Thyroid gland (tissue), 4 donors: ENCODE data around the gene GAS2.

ENCODE experiments used
- POLR2A ChIP-seq, 2 donors: fragments of 450-650 bp; IDR thresholded peaks; one replicate each; pipeline ENCODE4 v1.6.1; 2017; ENCODE audit warnings: antibody characterized with exemption in 2 of 2, mild to moderate bottlenecking in 2 of 2, moderate library complexity in 1 of 2
- TF ChIP-seq, protein P1 (sequence below), 6 experiments: fragments of 200-600 bp in 3 of 6; fragments of 450-650 bp in 3 of 6; sonication (generic) in 3 of 6; IDR thresholded peaks; one replicate each; pipeline ENCODE4 v1.5.1; 2016 to 2019; ENCODE audit warnings: antibody characterized with exemption in 6 of 6, mild to moderate bottlenecking in 2 of 6, inconsistent platforms in 1 of 6, moderate library complexity in 1 of 6

DNA sequence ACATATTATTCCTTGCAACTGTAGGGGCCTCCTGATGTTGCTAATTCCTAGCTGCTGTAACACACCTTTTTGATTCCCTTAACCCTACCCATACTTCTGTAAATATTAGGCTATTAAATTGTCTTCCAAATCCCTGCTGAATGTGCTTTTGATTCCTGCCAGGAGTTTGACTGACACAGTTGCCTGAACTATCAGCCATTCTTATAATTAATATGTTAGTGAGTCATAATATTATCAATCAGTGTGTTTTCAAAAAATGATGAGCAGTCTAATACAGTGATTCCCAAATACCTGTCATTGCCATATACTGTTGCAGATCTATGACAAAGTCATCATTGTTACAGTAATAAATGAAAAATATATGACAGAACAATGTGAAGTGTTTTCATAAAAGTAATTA, 24.9 kb upstream of the GAS2 start:
- TF ChIP-seq POLR2A (IDR thresholded peaks at IDR 0.05): no peak
- TF ChIP-seq, protein P1, sequence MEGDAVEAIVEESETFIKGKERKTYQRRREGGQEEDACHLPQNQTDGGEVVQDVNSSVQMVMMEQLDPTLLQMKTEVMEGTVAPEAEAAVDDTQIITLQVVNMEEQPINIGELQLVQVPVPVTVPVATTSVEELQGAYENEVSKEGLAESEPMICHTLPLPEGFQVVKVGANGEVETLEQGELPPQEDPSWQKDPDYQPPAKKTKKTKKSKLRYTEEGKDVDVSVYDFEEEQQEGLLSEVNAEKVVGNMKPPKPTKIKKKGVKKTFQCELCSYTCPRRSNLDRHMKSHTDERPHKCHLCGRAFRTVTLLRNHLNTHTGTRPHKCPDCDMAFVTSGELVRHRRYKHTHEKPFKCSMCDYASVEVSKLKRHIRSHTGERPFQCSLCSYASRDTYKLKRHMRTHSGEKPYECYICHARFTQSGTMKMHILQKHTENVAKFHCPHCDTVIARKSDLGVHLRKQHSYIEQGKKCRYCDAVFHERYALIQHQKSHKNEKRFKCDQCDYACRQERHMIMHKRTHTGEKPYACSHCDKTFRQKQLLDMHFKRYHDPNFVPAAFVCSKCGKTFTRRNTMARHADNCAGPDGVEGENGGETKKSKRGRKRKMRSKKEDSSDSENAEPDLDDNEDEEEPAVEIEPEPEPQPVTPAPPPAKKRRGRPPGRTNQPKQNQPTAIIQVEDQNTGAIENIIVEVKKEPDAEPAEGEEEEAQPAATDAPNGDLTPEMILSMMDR (IDR thresholded peaks at IDR 0.05): no peak
